Lung (tissue), 12 donors: ENCODE data around the gene SLC44A4. TPM values are rescaled to one million over a fixed set of nuclear protein-coding genes. Genes with fewer than 3 reads are reported as not detected.

Source experiments
- ATAC-seq: fragments of 200-7000 bp; cut with Tn5 transposase; one replicate; pipeline ENCODE4 v1.9.1; 2020; ENCODE audit warnings: moderate number of reproducible peaks; ENCODE audit not compliant: insufficient read depth, low FRiP score
- DNase-seq, 3 donors: peaks; one replicate each; pipeline ENCODE4 v3.0.0-alpha.2; 2013 to 2017
- H3K27ac ChIP-seq, 2 donors: one replicate each; pipeline ENCODE4 v1.5.1; 2013; ENCODE audit warnings: mild to moderate bottlenecking in 2 of 2, moderate library complexity in 2 of 2, control low read depth in 1 of 2, inconsistent platforms in 1 of 2, low read depth in 1 of 2, low read length in 1 of 2
- H3K27me3 ChIP-seq, 3 donors: one replicate each; pipeline ENCODE4 v1.5.1; 2013; ENCODE audit warnings: low read length in 2 of 3; ENCODE audit not compliant: control insufficient read depth in 3 of 3, insufficient read depth in 3 of 3
- H3K36me3 ChIP-seq, 4 donors: one replicate each; pipeline ENCODE4 v1.5.1; 2013; ENCODE audit warnings: low read length in 4 of 4, mild to moderate bottlenecking in 1 of 4, moderate library complexity in 1 of 4; ENCODE audit not compliant: control insufficient read depth in 4 of 4, insufficient read depth in 4 of 4
- H3K4me1 ChIP-seq, 5 donors: one replicate each; pipeline ENCODE4 v1.5.1; 2013; ENCODE audit warnings: low read length in 5 of 5, mild to moderate bottlenecking in 2 of 5, moderate library complexity in 1 of 5; ENCODE audit not compliant: control insufficient read depth in 5 of 5, insufficient read depth in 5 of 5
- H3K4me3 ChIP-seq: one replicate; pipeline ENCODE4 v1.5.1; 2013; ENCODE audit warnings: mild to moderate bottlenecking, control low read depth, moderate library complexity
- H3K9ac ChIP-seq, 2 donors: one replicate each; pipeline ENCODE4 v1.5.1; 2013; ENCODE audit warnings: low read length in 2 of 2, control low read depth in 1 of 2; ENCODE audit not compliant: insufficient read depth in 1 of 2
- H3K9me3 ChIP-seq, 4 donors: one replicate each; pipeline ENCODE4 v1.5.1; 2013; ENCODE audit warnings: low read length in 3 of 4, mild to moderate bottlenecking in 1 of 4, moderate library complexity in 1 of 4; ENCODE audit not compliant: control insufficient read depth in 4 of 4, insufficient read depth in 3 of 4
- WGBS, 2 donors: extraction: QIAGEN DNeasy Blood & Tissue Kit; methylation state at CpG; one replicate each; pipeline ENCODE4 v1.1.7; 2013; 5-methylcytosine and 5-hydroxymethylcytosine counted together
- polyA plus RNA-seq, 2 donors: library from polyadenylated mRNA; stranded (reverse); fragments of 200-250 nt; gene quantifications; one replicate each; pipeline ENCODE4 v1.2.1, GENCODE V29; 2013
- total RNA-seq, 2 donors: library from RNA; depleted of rRNA in 1 of 2; stranded (reverse); fragments of >200 nt in 1 of 2; gene quantifications; one replicate each; pipeline ENCODE4 v1.2.1, GENCODE V29; 2014 to 2021
- TF ChIP-seq, protein P1 (sequence below): IDR thresholded peaks from 2 replicates; pipeline ENCODE4 v1.5.1; 2012; ENCODE audit warnings: mild to moderate bottlenecking; ENCODE audit errors: control extremely low read depth, extremely low read depth
- donor health status: control.
- donor health status: control.
- donor health status: Bipolar disorder and iron deficiency.
- donor health status: healthy.
- donor health status: DM: yes; HTN: yes; CAD: no.

The SLC44A4 gene
- total and polyA plus RNA-seq, 4 donors = 22.2 to 121 (median 49.7) TPM

DNA sequence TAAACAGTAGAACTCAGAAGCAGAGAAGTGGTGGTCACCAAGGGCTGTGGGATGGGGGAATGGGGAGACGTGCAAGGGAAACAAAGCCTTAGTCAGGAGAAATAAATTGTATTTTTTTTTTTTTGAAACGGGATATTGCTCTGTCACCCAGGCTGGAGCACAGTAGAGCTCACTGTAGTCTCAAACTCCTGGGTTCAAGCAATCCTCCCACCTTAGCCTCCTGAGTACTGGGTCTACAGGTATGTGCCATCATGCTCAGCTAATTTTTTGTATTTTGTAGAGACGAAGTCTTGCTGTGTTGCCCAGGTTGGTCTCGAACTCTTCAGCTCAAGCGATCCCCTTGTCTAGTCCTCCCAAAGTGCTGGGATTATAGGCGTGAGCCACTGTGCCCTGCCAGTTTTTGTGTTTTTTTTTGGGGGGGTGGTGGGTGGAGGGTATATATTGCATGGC is 47.9 kb downstream of the SLC44A4 start:
- WGBS, 2 donors = 51 to 55% methylated on average over 6 of the region's 6 CpGs
- DNase-seq = no peak

GRCh38 chr6:31829633-31830283 is 49.0 kb downstream of the SLC44A4 start:
- Histone ChIP-seq H3K4me1 (peaks cover 0 to 23% (median 7%) of the 10 kb centered on the region in 5 donors), H3K9ac (peak overlapping the region; percentile 8 to 78)
- no peak for ATAC-seq

More for the DNA sequence above, 47.9 kb downstream of the SLC44A4 start:
- H3K9ac ChIP-seq = peak overlapping the region in 1 of 2 donors; percentile 78
- peaks cover 0 to 20% (median 7%) of the 10 kb centered on the region in 5 donors for H3K4me1 ChIP-seq
- no peak for ATAC-seq
- H3K27ac ChIP-seq = peak overlapping the region in 1 of 2 donors; percentile 58
- H3K27me3 ChIP-seq = no peaks in the 10 kb centered on the region
- TF ChIP-seq, protein P1, sequence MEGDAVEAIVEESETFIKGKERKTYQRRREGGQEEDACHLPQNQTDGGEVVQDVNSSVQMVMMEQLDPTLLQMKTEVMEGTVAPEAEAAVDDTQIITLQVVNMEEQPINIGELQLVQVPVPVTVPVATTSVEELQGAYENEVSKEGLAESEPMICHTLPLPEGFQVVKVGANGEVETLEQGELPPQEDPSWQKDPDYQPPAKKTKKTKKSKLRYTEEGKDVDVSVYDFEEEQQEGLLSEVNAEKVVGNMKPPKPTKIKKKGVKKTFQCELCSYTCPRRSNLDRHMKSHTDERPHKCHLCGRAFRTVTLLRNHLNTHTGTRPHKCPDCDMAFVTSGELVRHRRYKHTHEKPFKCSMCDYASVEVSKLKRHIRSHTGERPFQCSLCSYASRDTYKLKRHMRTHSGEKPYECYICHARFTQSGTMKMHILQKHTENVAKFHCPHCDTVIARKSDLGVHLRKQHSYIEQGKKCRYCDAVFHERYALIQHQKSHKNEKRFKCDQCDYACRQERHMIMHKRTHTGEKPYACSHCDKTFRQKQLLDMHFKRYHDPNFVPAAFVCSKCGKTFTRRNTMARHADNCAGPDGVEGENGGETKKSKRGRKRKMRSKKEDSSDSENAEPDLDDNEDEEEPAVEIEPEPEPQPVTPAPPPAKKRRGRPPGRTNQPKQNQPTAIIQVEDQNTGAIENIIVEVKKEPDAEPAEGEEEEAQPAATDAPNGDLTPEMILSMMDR = no peak
- H3K36me3 ChIP-seq = peaks cover 0 to 8% (median 0%) of the 10 kb centered on the region in 4 donors
- no peaks in the 10 kb centered on the region for H3K9me3 ChIP-seq
- H3K4me3 ChIP-seq = peak overlapping the region; percentile 27

GRCh38 chr6:31827286-31828079 is 51.3 kb downstream of the SLC44A4 start, which contains the start of gene HSPA1B:
HSPA1B (plus strand) TSS chr6:31827738; CDS start chr6:31827951, 213 bp downstream.
- DNase-seq = peak; percentile 100
- Histone ChIP-seq H3K4me1 (peaks cover 0 to 25% (median 7%) of the 10 kb centered on the region in 5 donors), H3K9me3 (no peaks in the 10 kb centered on the region), H3K27ac (peak within 1 kb of the TSS; percentile 96 to 99), H3K27me3 (no peaks in the 10 kb centered on the region), H3K9ac (peak within 1 kb of the TSS; percentile 52 to 79), H3K4me3 (peak within 1 kb of the TSS; percentile 79), H3K36me3 (no peaks in the 10 kb centered on the region)
- 0 to 1% methylated on average over 46 to 52 of the region's 56 CpGs for WGBS, 2 donors
- peak; percentile 92 for ATAC-seq
- TF ChIP-seq, protein P1 = no peak

More at GRCh38 chr6:31829633-31830283, 49.0 kb downstream of the SLC44A4 start:
- no peaks in the 10 kb centered on the region for H3K27me3 ChIP-seq
- peak in 2 of 3 donors; percentile 81 to 90 for DNase-seq
- H3K9me3 ChIP-seq = no peaks in the 10 kb centered on the region
- peaks cover 0 to under 1% (median 0%) of the 10 kb centered on the region in 4 donors for H3K36me3 ChIP-seq
- 0 to 1% methylated on average over 15 of the region's 15 CpGs for WGBS, 2 donors
- TF ChIP-seq, protein P1 = peak; percentile 12
- peak overlapping the region; percentile 48 for H3K4me3 ChIP-seq
- H3K27ac ChIP-seq = peak overlapping the region in 1 of 2 donors; percentile 28
